Endothelial cell (in vitro differentiated cells): Measurements from ENCODE around the gene INTU. TPM values are rescaled to one million over a fixed set of nuclear protein-coding genes. Genes with fewer than 3 reads are reported as not detected.

Experiments used
- DNase-seq: peaks from one replicate; pipeline ENCODE4 v3.0.0; 2021; ENCODE audit warnings: low spot score
- H3K27ac Mint-ChIP-seq: one replicate; pipeline ENCODE4 v1.8.0; 2021; ENCODE audit warnings: mixed read lengths, inconsistent platforms; ENCODE audit not compliant: unreplicated experiment
- H3K27me3 Mint-ChIP-seq: one replicate; pipeline ENCODE4 v1.8.0; 2021; ENCODE audit warnings: mild to moderate bottlenecking, moderate library complexity, mixed read lengths, inconsistent platforms; ENCODE audit not compliant: unreplicated experiment
- H3K36me3 Mint-ChIP-seq: one replicate; pipeline ENCODE4 v1.8.0; 2021; ENCODE audit warnings: mild to moderate bottlenecking, low read depth, mixed read lengths, inconsistent platforms; ENCODE audit not compliant: unreplicated experiment
- H3K4me1 Mint-ChIP-seq: one replicate; pipeline ENCODE4 v1.8.0; 2021; ENCODE audit warnings: mild to moderate bottlenecking, mixed read lengths, inconsistent platforms; ENCODE audit not compliant: unreplicated experiment
- H3K4me3 Mint-ChIP-seq: one replicate; pipeline ENCODE4 v1.8.0; 2021; ENCODE audit warnings: mild to moderate bottlenecking, mixed read lengths, inconsistent platforms; ENCODE audit not compliant: unreplicated experiment
- H3K9me3 Mint-ChIP-seq: one replicate; pipeline ENCODE4 v1.8.0; 2021; ENCODE audit warnings: mixed read lengths, inconsistent platforms; ENCODE audit not compliant: unreplicated experiment
- CTCF ChIP-seq: fragments of 200-600 bp; sonication (generic); IDR thresholded peaks from one replicate; pipeline ENCODE4 v1.5.0; 2021; ENCODE audit warnings: antibody characterized with exemption; ENCODE audit not compliant: unreplicated experiment
- total RNA-seq: library from RNA; stranded (reverse); fragmentation: NEBNext Ultra II Directional; extraction: Animal tissue kit (Norgen Biotek cat#: 25700); gene quantifications from one replicate; pipeline ENCODE4 v1.2.1, GENCODE V29; 2021; ENCODE audit not compliant: unreplicated experiment

The INTU gene
- total RNA-seq, 1 donor from 2014 or later = 6.4 TPM

GRCh38 chr4:127656047-127656680 lies 23.4 kb downstream of the INTU start:
- Mint-ChIP-seq H3K27ac (peak overlapping the region; percentile 88), H3K27me3 (no peaks in the 10 kb centered on the region), H3K36me3 (peaks cover 3% of the 10 kb centered on the region), H3K4me1 (no peaks in the 10 kb centered on the region), H3K9me3 (no peaks in the 10 kb centered on the region), H3K4me3 (peak overlapping the region; percentile 86)
- TF ChIP-seq CTCF = no peak
- no peak for DNase-seq

DNA sequence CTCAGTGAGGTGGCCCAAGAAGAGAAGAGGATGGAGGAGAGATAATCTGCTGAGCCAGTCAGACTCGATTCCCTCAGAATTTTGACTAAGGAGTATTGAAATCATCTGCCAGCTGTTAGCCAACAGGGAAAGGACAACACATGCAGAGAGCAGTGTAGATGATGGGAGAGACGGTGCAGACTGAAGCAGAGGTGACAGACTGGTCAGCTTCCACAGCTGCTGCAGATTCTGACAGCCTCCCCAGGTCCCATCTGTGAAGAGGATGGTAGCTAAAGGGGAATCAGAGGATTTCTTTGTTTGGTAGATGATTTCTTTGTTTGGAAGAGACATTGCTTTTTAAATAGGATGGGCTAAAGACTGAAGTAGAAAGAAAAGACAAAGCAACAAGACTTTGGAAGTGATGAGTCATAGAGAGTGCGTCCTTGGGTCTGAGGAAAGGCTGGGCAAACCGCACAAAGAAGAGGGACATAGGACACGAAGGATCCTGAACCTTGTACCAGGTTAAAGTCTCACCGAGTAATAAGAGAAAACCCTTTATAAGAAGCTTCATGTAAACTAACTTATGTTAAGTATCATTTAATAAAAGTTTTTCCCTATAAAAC lies 27.6 kb downstream of the INTU start:
- Mint-ChIP-seq H3K4me3 (no peak overlapping the region), H3K27me3 (no peaks in the 10 kb centered on the region), H3K27ac (no peak overlapping the region), H3K9me3 (no peaks in the 10 kb centered on the region), H3K4me1 (no peaks in the 10 kb centered on the region), H3K36me3 (peaks cover 3% of the 10 kb centered on the region)
- DNase-seq = no peak
- TF ChIP-seq CTCF = no peak

GRCh38 chr4:127667116-127667515 lies 34.4 kb downstream of the INTU start:
- Mint-ChIP-seq H3K4me1 (no peaks in the 10 kb centered on the region), H3K9me3 (no peaks in the 10 kb centered on the region), H3K36me3 (no peaks in the 10 kb centered on the region), H3K4me3 (no peak overlapping the region), H3K27me3 (no peaks in the 10 kb centered on the region), H3K27ac (no peak overlapping the region)
- no peak for DNase-seq
- no peak for TF ChIP-seq CTCF

DNA sequence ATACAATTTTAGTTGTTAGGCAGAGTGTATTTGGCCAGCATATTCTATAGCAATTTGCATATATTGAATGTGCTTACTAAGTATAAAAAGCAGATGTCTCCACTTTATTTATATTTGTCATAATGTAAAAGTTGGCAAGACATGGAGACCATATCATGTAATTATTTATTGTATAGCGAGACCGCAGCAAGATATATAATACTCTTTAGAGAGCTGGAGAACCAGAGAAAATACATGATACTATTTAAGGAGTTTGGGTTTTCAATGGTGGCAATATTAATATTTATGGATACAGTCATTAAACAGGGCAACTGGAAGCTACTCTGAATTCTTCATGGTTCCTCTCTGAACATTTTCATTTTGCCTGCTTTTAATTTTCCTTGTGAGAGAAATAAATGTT lies 35.0 kb downstream of the INTU start:
- no peak for TF ChIP-seq CTCF

GRCh38 chr4:127668770-127669169 lies 36.0 kb downstream of the INTU start:
- Mint-ChIP-seq H3K36me3 (no peaks in the 10 kb centered on the region), H3K9me3 (no peaks in the 10 kb centered on the region), H3K4me1 (no peaks in the 10 kb centered on the region), H3K4me3 (no peak overlapping the region), H3K27ac (no peak overlapping the region), H3K27me3 (no peaks in the 10 kb centered on the region)
- DNase-seq = no peak
- no peak for TF ChIP-seq CTCF

More for the DNA sequence above, 35.0 kb downstream of the INTU start:
- Mint-ChIP-seq H3K4me1 (no peaks in the 10 kb centered on the region), H3K9me3 (no peaks in the 10 kb centered on the region), H3K27me3 (no peaks in the 10 kb centered on the region), H3K36me3 (no peaks in the 10 kb centered on the region), H3K27ac (no peak overlapping the region), H3K4me3 (no peak overlapping the region)
- DNase-seq = no peak
